ENCODE data around the gene HBEGF. TPM values are rescaled to one million over a fixed set of nuclear protein-coding genes. Genes with fewer than 3 reads are reported as not detected.

The HBEGF gene
- total and polyA plus RNA-seq, 2 donors (not counting 1 experiment from before 2014, with no cell fraction given): 1.8 to 10.3 TPM

DNA sequence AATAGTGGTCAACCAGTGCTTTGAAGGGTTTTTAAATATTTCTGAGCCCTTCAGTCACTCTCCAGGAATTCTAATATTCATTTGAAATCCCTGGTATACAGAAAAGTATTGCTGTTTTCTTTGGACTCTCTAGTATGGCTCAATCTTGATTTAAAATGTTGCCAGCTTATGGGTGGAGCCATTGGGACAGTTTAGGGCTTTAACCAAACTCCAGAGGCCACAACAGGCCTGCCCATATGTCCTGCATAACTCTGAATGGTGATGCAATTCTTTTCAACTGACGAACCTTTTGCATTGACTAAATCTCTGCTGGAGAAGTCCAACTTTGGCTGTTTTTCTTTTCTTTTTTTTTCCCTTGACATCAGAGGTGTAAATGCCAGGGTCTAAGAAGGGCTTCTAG is 44.9 kb upstream of the HBEGF start:
- Histone ChIP-seq H3K27ac (ENCODE audit: insufficient read depth, low read length) (no peak overlapping the region), H3K79me2 (ENCODE audit: control insufficient read depth, insufficient read depth, low read length) (no peaks in the 10 kb centered on the region), H3K4me3 (replicated peaks in 1 of 4; ENCODE audit: control extremely low read depth in 1 of 4, insufficient read depth in 1 of 4, low read depth in 3 of 4, low read length in 4 of 4) (no peak overlapping the region), H3K9ac (ENCODE audit: insufficient read depth, low read length) (no peak overlapping the region), H3K36me3 (ENCODE audit: control insufficient read depth, insufficient read depth, low read length) (no peaks in the 10 kb centered on the region), H3K9me3 (ENCODE audit: control insufficient read depth, insufficient read depth, low read depth, low read length) (no peaks in the 10 kb centered on the region), H3K4me1 (ENCODE audit: control insufficient read depth, extremely low read depth, insufficient read depth, low read length) (no peaks in the 10 kb centered on the region), H2AFZ (ENCODE audit: low read length) (no peak overlapping the region), H3K27me3 (ENCODE audit: control insufficient read depth, insufficient read depth, low read length) (no peaks in the 10 kb centered on the region), H4K20me1 (ENCODE audit: control insufficient read depth, extremely low read depth, insufficient read depth, low read length) (no peaks in the 10 kb centered on the region), H3K4me2 (ENCODE audit: extremely low read depth, insufficient read depth, low read length) (no peak overlapping the region)
- peak in 1 of 2 donors; percentile 70 for DNase-seq (ENCODE audit: low read depth in 2 of 2)
- no peak for TF ChIP-seq CTCF (conservative IDR thresholded peaks at IDR 0.05 in 1 of 2, IDR thresholded peaks at IDR 0.05 in 1 of 2; ENCODE audit: low read depth in 1 of 2, low read length in 2 of 2)
- no peak for TF ChIP-seq EZH2 (IDR thresholded peaks at IDR 0.05; ENCODE audit: low read length, missing control alignments)

DNA sequence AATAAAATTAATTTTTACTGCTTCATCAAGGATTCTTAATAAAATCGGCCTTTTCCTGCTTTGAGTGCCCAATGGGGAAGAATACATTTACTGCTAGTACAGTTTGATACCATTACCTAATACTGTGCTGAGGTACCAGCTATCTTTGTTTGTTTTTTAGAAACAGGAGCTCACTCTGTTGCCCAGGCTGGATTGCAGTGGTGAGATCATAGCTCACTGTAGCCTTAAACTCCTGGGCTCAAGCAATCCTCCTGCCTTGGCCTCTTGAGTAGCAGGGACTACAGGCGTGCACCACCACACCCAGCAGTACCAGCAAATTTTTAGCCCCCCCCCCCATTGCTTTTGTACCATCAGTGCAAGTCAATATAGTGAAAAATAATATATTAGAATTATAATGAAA is 41.6 kb upstream of the HBEGF start:
- H2AFZ ChIP-seq (ENCODE audit: low read length): no peak overlapping the region
- no peak overlapping the region for H3K9ac ChIP-seq (ENCODE audit: insufficient read depth, low read length)
- no peak overlapping the region for H3K4me2 ChIP-seq (ENCODE audit: extremely low read depth, insufficient read depth, low read length)
- no peak overlapping the region for H3K4me3 ChIP-seq (replicated peaks in 1 of 4; ENCODE audit: control extremely low read depth in 1 of 4, insufficient read depth in 1 of 4, low read depth in 3 of 4, low read length in 4 of 4)
- no peak for TF ChIP-seq CTCF (conservative IDR thresholded peaks at IDR 0.05 in 1 of 2, IDR thresholded peaks at IDR 0.05 in 1 of 2; ENCODE audit: low read depth in 1 of 2, low read length in 2 of 2)
- TF ChIP-seq EZH2 (IDR thresholded peaks at IDR 0.05; ENCODE audit: low read length, missing control alignments): no peak
- H4K20me1 ChIP-seq (ENCODE audit: control insufficient read depth, extremely low read depth, insufficient read depth, low read length): no peaks in the 10 kb centered on the region
- no peaks in the 10 kb centered on the region for H3K9me3 ChIP-seq (ENCODE audit: control insufficient read depth, insufficient read depth, low read depth, low read length)
- H3K27ac ChIP-seq (ENCODE audit: insufficient read depth, low read length): no peak overlapping the region
- no peaks in the 10 kb centered on the region for H3K79me2 ChIP-seq (ENCODE audit: control insufficient read depth, insufficient read depth, low read length)
- H3K36me3 ChIP-seq (ENCODE audit: control insufficient read depth, insufficient read depth, low read length): no peaks in the 10 kb centered on the region
- H3K4me1 ChIP-seq (ENCODE audit: control insufficient read depth, extremely low read depth, insufficient read depth, low read length): no peaks in the 10 kb centered on the region
- no peak for DNase-seq (ENCODE audit: low read depth in 2 of 2)
- no peaks in the 10 kb centered on the region for H3K27me3 ChIP-seq (ENCODE audit: control insufficient read depth, insufficient read depth, low read length)

DNA sequence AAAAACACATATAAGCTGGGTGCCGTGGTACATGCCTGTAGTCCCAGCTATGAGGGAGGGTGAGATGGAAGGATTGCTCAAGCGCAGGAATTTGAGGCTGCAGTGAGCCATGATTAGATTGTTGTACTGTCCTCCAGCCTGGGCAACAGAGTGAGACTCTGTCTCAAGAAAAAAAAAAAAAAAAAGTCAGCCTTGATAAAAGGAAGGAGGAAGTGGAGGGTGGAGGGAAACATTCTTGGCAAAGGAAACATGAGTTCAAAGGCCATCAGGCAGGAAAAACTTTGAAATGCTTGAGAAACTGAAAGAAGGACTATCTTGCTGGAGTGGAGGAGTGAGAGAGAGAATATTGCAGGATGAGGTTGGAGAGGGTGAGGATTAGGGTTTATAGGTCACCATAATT is 36.9 kb upstream of the HBEGF start:
- H3K9me3 ChIP-seq (ENCODE audit: control insufficient read depth, insufficient read depth, low read depth, low read length): no peaks in the 10 kb centered on the region
- no peak overlapping the region for H3K27ac ChIP-seq (ENCODE audit: insufficient read depth, low read length)
- H4K20me1 ChIP-seq (ENCODE audit: control insufficient read depth, extremely low read depth, insufficient read depth, low read length): no peaks in the 10 kb centered on the region
- H3K9ac ChIP-seq (ENCODE audit: insufficient read depth, low read length): no peak overlapping the region
- H3K27me3 ChIP-seq (ENCODE audit: control insufficient read depth, insufficient read depth, low read length): no peaks in the 10 kb centered on the region
- DNase-seq (ENCODE audit: low read depth in 2 of 2): no peak
- H3K4me3 ChIP-seq (replicated peaks in 1 of 4; ENCODE audit: control extremely low read depth in 1 of 4, insufficient read depth in 1 of 4, low read depth in 3 of 4, low read length in 4 of 4): no peak overlapping the region
- H3K4me1 ChIP-seq (ENCODE audit: control insufficient read depth, extremely low read depth, insufficient read depth, low read length): no peaks in the 10 kb centered on the region
- no peak for TF ChIP-seq CTCF (conservative IDR thresholded peaks at IDR 0.05 in 1 of 2, IDR thresholded peaks at IDR 0.05 in 1 of 2; ENCODE audit: low read depth in 1 of 2, low read length in 2 of 2)
- TF ChIP-seq EZH2 (IDR thresholded peaks at IDR 0.05; ENCODE audit: low read length, missing control alignments): no peak
- no peaks in the 10 kb centered on the region for H3K36me3 ChIP-seq (ENCODE audit: control insufficient read depth, insufficient read depth, low read length)
- no peaks in the 10 kb centered on the region for H3K79me2 ChIP-seq (ENCODE audit: control insufficient read depth, insufficient read depth, low read length)
- no peak overlapping the region for H2AFZ ChIP-seq (ENCODE audit: low read length)
- H3K4me2 ChIP-seq (ENCODE audit: extremely low read depth, insufficient read depth, low read length): no peak overlapping the region
